Hepatocyte (in vitro differentiated cells): ENCODE results near the gene ABO.

Source experiments
- CTCF ChIP-seq: fragments of 200-600 bp; sonication (generic); IDR thresholded peaks from 2 replicates; pipeline ENCODE4 v1.5.1; 2016; ENCODE audit warnings: antibody characterized with exemption, mild to moderate bottlenecking; ENCODE audit not compliant: poor library complexity
- EZH2 ChIP-seq: fragments of 200-600 bp; sonication (generic); IDR thresholded peaks from 2 replicates; pipeline ENCODE4 v1.6.1; 2016; ENCODE audit warnings: antibody characterized with exemption, mild to moderate bottlenecking, borderline replicate concordance

GRCh38 chr9:133323991-133324703 lies 49.1 kb upstream of the ABO start:
- TF ChIP-seq CTCF (no peak), EZH2 (no peak)
